ENCODE data around the gene RAPGEF6. TPM values are rescaled to one million over a fixed set of nuclear protein-coding genes. Genes with fewer than 3 reads are reported as not detected.

RAPGEF6 gene
- total RNA-seq, 3 donors from 2014 or later: 21.8 to 56.3 (median 31.5) TPM

DNA sequence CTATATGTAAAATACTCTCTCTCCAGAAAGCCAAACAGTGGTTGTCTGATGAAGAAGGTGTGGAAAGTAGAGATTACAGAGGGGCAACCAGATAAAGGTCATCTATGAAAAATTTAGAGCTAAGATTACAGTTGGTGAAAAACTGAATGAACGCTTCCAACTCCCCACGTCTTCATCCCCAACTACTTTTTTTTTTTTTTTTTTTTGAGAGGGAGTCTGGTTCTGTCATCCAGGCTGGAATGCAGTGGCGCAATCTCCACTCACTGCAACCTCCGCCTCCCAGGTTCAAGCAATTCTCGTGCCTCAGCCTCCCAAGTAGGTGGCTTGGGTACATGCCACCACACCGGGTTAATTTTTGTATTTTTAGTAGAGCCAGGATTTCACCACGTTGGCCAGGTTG, 64.3 kb downstream of the RAPGEF6 start:
- no peak overlapping the region for H3K4me3 ChIP-seq
- TF ChIP-seq, protein P1, sequence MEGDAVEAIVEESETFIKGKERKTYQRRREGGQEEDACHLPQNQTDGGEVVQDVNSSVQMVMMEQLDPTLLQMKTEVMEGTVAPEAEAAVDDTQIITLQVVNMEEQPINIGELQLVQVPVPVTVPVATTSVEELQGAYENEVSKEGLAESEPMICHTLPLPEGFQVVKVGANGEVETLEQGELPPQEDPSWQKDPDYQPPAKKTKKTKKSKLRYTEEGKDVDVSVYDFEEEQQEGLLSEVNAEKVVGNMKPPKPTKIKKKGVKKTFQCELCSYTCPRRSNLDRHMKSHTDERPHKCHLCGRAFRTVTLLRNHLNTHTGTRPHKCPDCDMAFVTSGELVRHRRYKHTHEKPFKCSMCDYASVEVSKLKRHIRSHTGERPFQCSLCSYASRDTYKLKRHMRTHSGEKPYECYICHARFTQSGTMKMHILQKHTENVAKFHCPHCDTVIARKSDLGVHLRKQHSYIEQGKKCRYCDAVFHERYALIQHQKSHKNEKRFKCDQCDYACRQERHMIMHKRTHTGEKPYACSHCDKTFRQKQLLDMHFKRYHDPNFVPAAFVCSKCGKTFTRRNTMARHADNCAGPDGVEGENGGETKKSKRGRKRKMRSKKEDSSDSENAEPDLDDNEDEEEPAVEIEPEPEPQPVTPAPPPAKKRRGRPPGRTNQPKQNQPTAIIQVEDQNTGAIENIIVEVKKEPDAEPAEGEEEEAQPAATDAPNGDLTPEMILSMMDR (IDR thresholded peaks at IDR 0.05): no peak
- TF ChIP-seq POLR2A (IDR thresholded peaks at IDR 0.05) (no peak), POLR2AphosphoS5 (IDR thresholded peaks at IDR 0.05) (no peak)
- H3K9me3 ChIP-seq: no peaks in the 10 kb centered on the region
- no peaks in the 10 kb centered on the region for H3K27me3 ChIP-seq
- no peak overlapping the region for H3K27ac ChIP-seq
- no peaks in the 10 kb centered on the region for H3K4me1 ChIP-seq
- peaks cover 3% of the 10 kb centered on the region for H3K36me3 ChIP-seq
- DNase-seq (ENCODE audit: low spot score in 2 of 2): no peak
- intact Hi-C loops (cut with DNase I; ENCODE audit: low total_unique reads): no loop called here

DNA sequence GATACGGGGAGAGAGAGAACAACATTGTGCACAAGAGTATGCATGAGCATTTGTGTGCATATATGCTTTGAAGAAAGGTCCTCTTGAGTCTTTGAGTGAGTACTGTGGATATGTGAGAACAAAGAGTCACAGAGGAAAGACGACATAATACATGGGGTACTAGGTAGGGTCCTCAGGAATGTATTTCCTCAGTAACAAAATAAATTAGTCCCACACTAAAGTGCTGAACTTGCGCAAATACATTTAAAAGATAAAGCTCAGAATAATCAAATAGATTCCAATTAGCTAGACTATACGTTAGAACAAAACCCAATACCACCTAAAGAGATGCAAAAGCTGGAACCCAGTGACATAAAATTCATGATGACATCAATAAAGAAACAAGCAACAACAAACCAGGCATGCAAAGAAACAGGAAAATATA, 70.8 kb downstream of the RAPGEF6 start:
- intact Hi-C loops (cut with DNase I; ENCODE audit: low total_unique reads): no loop called here
- no peaks in the 10 kb centered on the region for H3K9me3 ChIP-seq
- no peaks in the 10 kb centered on the region for H3K27me3 ChIP-seq
- no peak overlapping the region for H3K27ac ChIP-seq
- H3K4me3 ChIP-seq: no peak overlapping the region
- no peak for TF ChIP-seq POLR2A (IDR thresholded peaks at IDR 0.05)
- TF ChIP-seq POLR2AphosphoS5 (IDR thresholded peaks at IDR 0.05): no peak
- TF ChIP-seq, protein P1 (IDR thresholded peaks at IDR 0.05): no peak
- no peak for DNase-seq (ENCODE audit: low spot score in 2 of 2)
- peaks cover under 1% of the 10 kb centered on the region for H3K36me3 ChIP-seq
- no peaks in the 10 kb centered on the region for H3K4me1 ChIP-seq

GRCh38 chr5:131563434-131564228, 71.4 kb downstream of the RAPGEF6 start:
- intact Hi-C loops (cut with DNase I; ENCODE audit: low total_unique reads): no loop called here
- no peak for TF ChIP-seq POLR2AphosphoS5 (IDR thresholded peaks at IDR 0.05)
- TF ChIP-seq, protein P1 (IDR thresholded peaks at IDR 0.05): no peak
- TF ChIP-seq POLR2A (IDR thresholded peaks at IDR 0.05): no peak
- no peak overlapping the region for H3K27ac ChIP-seq

DNA sequence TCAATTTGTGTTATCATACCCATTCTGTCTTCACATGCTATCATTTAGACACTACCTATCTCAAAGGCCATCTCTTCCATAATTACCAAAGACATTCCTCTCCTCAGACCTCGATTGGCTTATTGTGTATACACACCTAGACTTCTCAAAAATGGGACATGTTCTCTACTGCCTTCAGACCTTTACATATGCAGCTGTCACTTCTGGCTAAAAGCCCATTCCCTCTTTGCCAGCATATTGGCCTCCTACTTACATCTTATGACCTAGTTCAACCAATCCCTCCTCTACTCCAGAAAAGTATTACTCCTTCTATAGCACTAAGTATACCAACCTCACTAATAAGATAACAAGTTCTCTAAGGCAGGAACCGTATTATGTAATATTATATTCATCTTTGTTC, 84.4 kb downstream of the RAPGEF6 start:
- Histone ChIP-seq H3K27ac (no peak overlapping the region), H3K9me3 (no peaks in the 10 kb centered on the region), H3K4me3 (no peak overlapping the region), H3K27me3 (no peaks in the 10 kb centered on the region), H3K4me1 (no peaks in the 10 kb centered on the region), H3K36me3 (peaks cover 5% of the 10 kb centered on the region)
- intact Hi-C loops (cut with DNase I; ENCODE audit: low total_unique reads): no loop called here
- TF ChIP-seq, protein P1 (IDR thresholded peaks at IDR 0.05): no peak
- TF ChIP-seq POLR2A (IDR thresholded peaks at IDR 0.05) (no peak), POLR2AphosphoS5 (IDR thresholded peaks at IDR 0.05) (no peak)
- DNase-seq (ENCODE audit: low spot score in 2 of 2): no peak

More at GRCh38 chr5:131563434-131564228, 71.4 kb downstream of the RAPGEF6 start:
- DNase-seq (ENCODE audit: low spot score in 2 of 2): no peak
- Histone ChIP-seq H3K36me3 (no peaks in the 10 kb centered on the region), H3K4me3 (no peak overlapping the region), H3K27me3 (no peaks in the 10 kb centered on the region), H3K9me3 (no peaks in the 10 kb centered on the region), H3K4me1 (no peaks in the 10 kb centered on the region)

DNA sequence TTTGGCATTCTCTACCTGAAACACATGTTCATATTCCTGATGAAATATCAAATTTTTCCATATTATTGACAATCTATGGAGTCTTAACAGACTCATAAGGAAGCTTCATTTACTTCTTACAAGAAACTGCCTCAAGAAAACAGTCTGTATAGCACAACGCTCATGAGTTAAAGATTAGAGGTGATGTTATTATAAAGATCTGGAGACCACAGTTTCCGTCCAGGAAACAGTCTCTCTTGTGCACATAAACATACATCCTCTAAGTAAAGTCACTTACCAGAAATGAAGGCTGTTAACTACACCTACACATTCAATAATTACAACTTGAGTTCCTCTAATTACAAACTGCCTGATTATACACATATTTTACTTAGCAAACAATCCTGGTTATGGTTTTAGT, 86.9 kb downstream of the RAPGEF6 start:
- peaks cover 5% of the 10 kb centered on the region for H3K36me3 ChIP-seq
- TF ChIP-seq, protein P1 (IDR thresholded peaks at IDR 0.05): no peak
- no peak for TF ChIP-seq POLR2AphosphoS5 (IDR thresholded peaks at IDR 0.05)
- TF ChIP-seq POLR2A (IDR thresholded peaks at IDR 0.05): no peak
- DNase-seq (ENCODE audit: low spot score in 2 of 2): no peak
- no peaks in the 10 kb centered on the region for H3K4me1 ChIP-seq
- H3K27me3 ChIP-seq: no peaks in the 10 kb centered on the region
- no peaks in the 10 kb centered on the region for H3K9me3 ChIP-seq
- H3K27ac ChIP-seq: no peak overlapping the region
- no peak overlapping the region for H3K4me3 ChIP-seq
- intact Hi-C loops (cut with DNase I; ENCODE audit: low total_unique reads): no loop called here
